ENCODE data around the gene RBMS1. TPM values are rescaled to one million over a fixed set of nuclear protein-coding genes. Genes with fewer than 3 reads are reported as not detected.

The RBMS1 gene
- total and polyA plus RNA-seq, 8 donors: 91.7 to 133 (median 119) TPM

- DNase-seq: no peak
- Histone ChIP-seq H3K4me3 (no peak overlapping the region), H3K36me3 (no peaks in the 10 kb centered on the region), H3K27ac (no peak overlapping the region), H3K27me3 (no peaks in the 10 kb centered on the region), H3K4me1 (peaks cover 0 to 43% of the 10 kb centered on the region in 2 donors), H3K9me3 (no peaks in the 10 kb centered on the region)
- intact Hi-C loops (cut with DNase I): no loop called here
- TF ChIP-seq, protein P1, sequence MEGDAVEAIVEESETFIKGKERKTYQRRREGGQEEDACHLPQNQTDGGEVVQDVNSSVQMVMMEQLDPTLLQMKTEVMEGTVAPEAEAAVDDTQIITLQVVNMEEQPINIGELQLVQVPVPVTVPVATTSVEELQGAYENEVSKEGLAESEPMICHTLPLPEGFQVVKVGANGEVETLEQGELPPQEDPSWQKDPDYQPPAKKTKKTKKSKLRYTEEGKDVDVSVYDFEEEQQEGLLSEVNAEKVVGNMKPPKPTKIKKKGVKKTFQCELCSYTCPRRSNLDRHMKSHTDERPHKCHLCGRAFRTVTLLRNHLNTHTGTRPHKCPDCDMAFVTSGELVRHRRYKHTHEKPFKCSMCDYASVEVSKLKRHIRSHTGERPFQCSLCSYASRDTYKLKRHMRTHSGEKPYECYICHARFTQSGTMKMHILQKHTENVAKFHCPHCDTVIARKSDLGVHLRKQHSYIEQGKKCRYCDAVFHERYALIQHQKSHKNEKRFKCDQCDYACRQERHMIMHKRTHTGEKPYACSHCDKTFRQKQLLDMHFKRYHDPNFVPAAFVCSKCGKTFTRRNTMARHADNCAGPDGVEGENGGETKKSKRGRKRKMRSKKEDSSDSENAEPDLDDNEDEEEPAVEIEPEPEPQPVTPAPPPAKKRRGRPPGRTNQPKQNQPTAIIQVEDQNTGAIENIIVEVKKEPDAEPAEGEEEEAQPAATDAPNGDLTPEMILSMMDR (IDR thresholded peaks at IDR 0.05): no peak
- ATAC-seq: no peak
Observed at GRCh38 chr2:160478660-160479059, 14.9 kb downstream of the RBMS1 start.

DNA sequence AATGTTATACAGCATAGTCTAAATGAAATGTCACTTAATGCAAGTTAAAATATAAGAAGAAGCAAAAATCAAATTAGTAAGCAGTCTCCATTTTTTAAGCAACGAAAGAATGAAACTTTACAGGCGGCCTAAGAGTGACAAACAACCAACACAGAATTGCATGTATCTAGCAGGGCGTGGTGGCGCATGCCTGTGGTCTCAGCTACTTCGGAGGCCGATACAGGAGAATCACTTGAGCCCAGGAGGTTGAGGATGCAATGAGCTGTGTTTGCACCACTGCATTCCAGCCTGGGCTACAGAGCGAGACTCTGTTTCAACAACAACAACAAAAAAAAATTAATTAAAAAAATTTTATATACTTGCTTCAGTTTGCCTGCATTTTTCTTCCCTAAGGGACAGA, 16.6 kb downstream of the RBMS1 start:
- ATAC-seq (no peak), DNase-seq (no peak)
- Histone ChIP-seq H3K27me3 (no peaks in the 10 kb centered on the region), H3K4me1 (peaks cover 0 to 43% of the 10 kb centered on the region in 2 donors), H3K36me3 (no peaks in the 10 kb centered on the region), H3K4me3 (no peak overlapping the region), H3K27ac (no peak overlapping the region), H3K9me3 (no peaks in the 10 kb centered on the region)
- TF ChIP-seq, protein P1 (IDR thresholded peaks at IDR 0.05): no peak
- intact Hi-C loops (cut with DNase I): no loop called here

- no peak for DNase-seq
- Histone ChIP-seq H3K36me3 (no peaks in the 10 kb centered on the region), H3K27ac (no peak overlapping the region), H3K9me3 (no peaks in the 10 kb centered on the region), H3K4me1 (peaks cover 0 to 33% of the 10 kb centered on the region in 2 donors), H3K4me3 (no peak overlapping the region), H3K27me3 (no peaks in the 10 kb centered on the region)
- intact Hi-C loops (cut with DNase I): no loop called here
- ATAC-seq: no peak
- TF ChIP-seq, protein P1 (IDR thresholded peaks at IDR 0.05): no peak
Observed at GRCh38 chr2:160474891-160475787, 18.5 kb downstream of the RBMS1 start.

- no peak for DNase-seq
- ATAC-seq: no peak
- no peaks in the 10 kb centered on the region for H3K9me3 ChIP-seq
- peak overlapping the region in 1 of 2 donors; percentile 29 for H3K27ac ChIP-seq
- no peaks in the 10 kb centered on the region for H3K36me3 ChIP-seq
- no peak overlapping the region for H3K4me3 ChIP-seq
- H3K27me3 ChIP-seq: no peaks in the 10 kb centered on the region
- TF ChIP-seq, protein P1 (IDR thresholded peaks at IDR 0.05): no peak
- intact Hi-C loops (cut with DNase I): no loop called here
- peaks cover 0 to 33% of the 10 kb centered on the region in 2 donors for H3K4me1 ChIP-seq
Observed at GRCh38 chr2:160474319-160474645, 19.3 kb downstream of the RBMS1 start.

DNA sequence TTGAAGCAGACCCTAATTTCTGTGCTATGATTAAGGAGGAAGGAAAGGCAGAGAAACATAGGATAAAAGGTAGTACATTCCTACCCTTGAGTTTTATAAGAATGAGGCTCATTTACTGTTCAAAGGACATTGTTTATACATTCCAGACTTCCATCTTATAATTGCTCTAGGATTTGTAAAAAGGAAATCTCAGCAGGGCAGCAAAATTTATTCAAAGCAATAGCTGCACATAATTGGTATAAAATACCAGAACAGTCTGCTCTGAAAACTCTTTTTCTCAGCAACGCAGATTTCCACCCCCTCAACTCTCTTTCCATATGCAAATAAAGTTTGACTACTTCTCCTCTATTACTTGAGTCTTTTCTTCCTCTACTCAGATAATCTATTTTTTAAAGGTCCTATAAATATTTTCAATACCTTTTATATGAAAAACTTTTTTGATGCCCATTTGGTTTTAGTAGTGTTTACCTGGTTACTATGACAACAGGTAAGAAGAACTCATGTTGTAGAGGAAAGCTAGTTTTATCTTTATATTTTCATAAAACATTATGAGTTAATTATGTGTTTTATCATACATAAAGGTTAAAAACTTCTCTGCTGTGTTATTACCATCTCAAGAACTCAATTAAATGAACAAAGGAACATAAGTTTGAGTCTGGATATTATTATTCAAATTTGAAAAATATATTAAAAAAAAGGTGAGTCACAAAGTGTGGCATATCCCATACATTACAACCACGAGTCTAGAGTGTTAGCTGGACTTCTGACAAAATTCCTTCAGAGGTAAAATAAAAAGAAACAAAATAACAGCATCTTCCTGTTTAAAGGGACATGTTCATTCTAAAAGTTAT, 19.9 kb downstream of the RBMS1 start:
- ATAC-seq: no peak
- H3K27ac ChIP-seq: peak overlapping the region in 1 of 2 donors; percentile 29
- H3K9me3 ChIP-seq: no peaks in the 10 kb centered on the region
- no peaks in the 10 kb centered on the region for H3K27me3 ChIP-seq
- H3K4me1 ChIP-seq: peaks cover 0 to 32% of the 10 kb centered on the region in 2 donors
- intact Hi-C loops (cut with DNase I): no loop called here
- H3K36me3 ChIP-seq: no peaks in the 10 kb centered on the region
- TF ChIP-seq, protein P1 (IDR thresholded peaks at IDR 0.05): no peak
- no peak for DNase-seq
- H3K4me3 ChIP-seq: no peak overlapping the region

Data from left lung (tissue), 10 donors.